ENCODE results near the gene SMIM27. TPM values are rescaled to one million over a fixed set of nuclear protein-coding genes. Genes with fewer than 3 reads are reported as not detected.

SMIM27 gene
- total RNA-seq, 1 experiment from 2014 or later: 15.7 TPM

GRCh38 chr9:32526707-32527048 is 25.4 kb upstream of the SMIM27 start:
- no peak overlapping the region for H3K14ac ChIP-seq (ENCODE audit: insufficient read depth, low read length)
- H3K27ac Mint-ChIP-seq: no peak overlapping the region
- TF ChIP-seq CTCF (conservative IDR thresholded peaks at IDR 0.05): no peak
- H3K9me3 ChIP-seq (ENCODE audit: control insufficient read depth, low read depth, low read length): no peaks in the 10 kb centered on the region
- no peak overlapping the region for H3K9ac ChIP-seq (ENCODE audit: extremely low read depth, insufficient read length, low read length)
- H3K56ac ChIP-seq (ENCODE audit: insufficient read length, low read depth, low read length): no peak overlapping the region
- no peak overlapping the region for H4K5ac ChIP-seq (ENCODE audit: insufficient read length, low read depth, low read length)
- no peak overlapping the region for H3K18ac ChIP-seq (ENCODE audit: insufficient read length, low read depth, low read length)
- DNase-seq: no peak
- H3K27me3 Mint-ChIP-seq (ENCODE audit: low read depth): no peaks in the 10 kb centered on the region
- no peaks in the 10 kb centered on the region for H4K20me1 ChIP-seq (ENCODE audit: control insufficient read depth, insufficient read depth, insufficient read length)
- no peaks in the 10 kb centered on the region for H3K79me2 ChIP-seq (ENCODE audit: insufficient read depth, low read length)
- H3T11ph ChIP-seq (ENCODE audit: low read length): no peak overlapping the region
- H2BK5ac ChIP-seq (ENCODE audit: insufficient read length, low read length): no peak overlapping the region
- no peak overlapping the region for H3K23ac ChIP-seq (ENCODE audit: insufficient read length, low read depth, low read length)
- no peak overlapping the region for H4K91ac ChIP-seq (ENCODE audit: insufficient read length, low read depth, low read length)
- peaks cover 10 to 17% of the 10 kb centered on the region in 2 experiments for H3K4me1 Mint-ChIP-seq
- H2BK20ac ChIP-seq (ENCODE audit: low read depth, low read length, poor library complexity, severe bottlenecking): no peak overlapping the region
- no peak overlapping the region for H2BK12ac ChIP-seq (ENCODE audit: insufficient read length, low read depth, low read length)
- WGBS (ENCODE audit: extremely low coverage, insufficient read length, low lambda C conversion rate): no CpG with 5 or more reads among the region's 2 CpGs
- peak overlapping the region; percentile 86 for H3K4me2 ChIP-seq (ENCODE audit: insufficient read depth, insufficient read length, low read length)
- no peak overlapping the region for H3K4ac ChIP-seq (ENCODE audit: low read depth, low read length)
- no peak overlapping the region for H2BK120ac ChIP-seq (ENCODE audit: low read depth, low read length, poor library complexity, severe bottlenecking)
- H3K9me3 Mint-ChIP-seq: peaks cover 4 to 10% of the 10 kb centered on the region in 2 experiments; a peak in 4 of 5 replicates
- H3K36me3 Mint-ChIP-seq (ENCODE audit: insufficient read depth in 1 of 3, low read depth in 3 of 3): peaks cover 9 to 15% (median 10%) of the 10 kb centered on the region in 3 experiments
- no peak overlapping the region for H2AK5ac ChIP-seq (ENCODE audit: insufficient read length, low read length)
- no peaks in the 10 kb centered on the region for H3K4me1 ChIP-seq (ENCODE audit: insufficient read depth, low read length)
- H3K23me2 ChIP-seq (ENCODE audit: insufficient read length, low read depth, low read length, poor library complexity, severe bottlenecking): no peaks in the 10 kb centered on the region
- H3K27me3 ChIP-seq (ENCODE audit: insufficient read depth, low read length): no peaks in the 10 kb centered on the region
- peak overlapping the region; percentile 86 to 90 for H3K4me3 Mint-ChIP-seq
- H3K79me1 ChIP-seq (ENCODE audit: insufficient read depth, low read depth, low read length, poor library complexity, severe bottlenecking): no peaks in the 10 kb centered on the region
- no peak overlapping the region for H4K8ac ChIP-seq (replicated peaks; ENCODE audit: insufficient read length, low read depth, low read length)
- H2BK15ac ChIP-seq (ENCODE audit: low read depth, low read length): no peak overlapping the region
- no peak overlapping the region for H3K27ac ChIP-seq (ENCODE audit: insufficient read length, low read depth, low read length)
- H2AFZ ChIP-seq (ENCODE audit: low read length): no peak overlapping the region
